Upper lobe of left lung (tissue), 6 donors: Measurements from ENCODE around the gene PCBP3. TPM values are rescaled to one million over a fixed set of nuclear protein-coding genes. Genes with fewer than 3 reads are reported as not detected.
"Not testable (repeated sequence)": the region's sequence is repeated elsewhere in the genome, so short reads cannot be mapped to it uniquely, and the experiment has no call there.

Source experiments
- ATAC-seq, 2 donors: fragments of 200-7000 bp; cut with Tn5 transposase; one replicate each; pipeline ENCODE4 v1.9.1; 2022; ENCODE audit warnings: mild to moderate bottlenecking in 2 of 2, moderate library complexity in 2 of 2; ENCODE audit not compliant: low FRiP score in 2 of 2
- DNase-seq, 2 donors: peaks; one replicate each; pipeline ENCODE4 v3.0.0-alpha.2; 2019 to 2020
- H3K27ac ChIP-seq, 4 donors: fragments of 200-600 bp; sonication (generic); one replicate each; pipeline ENCODE4 v1.5.1; 2016 to 2019
- H3K27me3 ChIP-seq, 4 donors: fragments of 200-600 bp; sonication (generic); one replicate each; pipeline ENCODE4 v1.5.1; 2017 to 2019
- H3K36me3 ChIP-seq, 4 donors: fragments of 200-600 bp; sonication (generic); one replicate each; pipeline ENCODE4 v1.5.1; 2016 to 2019
- H3K4me1 ChIP-seq, 4 donors: fragments of 200-600 bp; sonication (generic); one replicate each; pipeline ENCODE4 v1.5.1; 2018 to 2019
- H3K4me3 ChIP-seq, 4 donors: fragments of 200-600 bp; sonication (generic); one replicate each; pipeline ENCODE4 v1.5.1; 2017 to 2019; ENCODE audit warnings: mild to moderate bottlenecking in 2 of 4, moderate library complexity in 1 of 4
- H3K9me3 ChIP-seq, 4 donors: fragments of 200-600 bp; sonication (generic); one replicate each; pipeline ENCODE4 v1.5.1; 2018 to 2019
- EP300 ChIP-seq, 4 donors: sonication (generic); formaldehyde crosslinking; IDR thresholded peaks; one replicate each; pipeline ENCODE4 v1.5.1; 2017; ENCODE audit warnings: antibody characterized with exemption in 4 of 4, control low read depth in 2 of 4
- POLR2A ChIP-seq, 4 donors: fragments of 450-650 bp; IDR thresholded peaks; one replicate each; pipeline ENCODE4 v1.5.1; 2016 to 2017; ENCODE audit warnings: antibody characterized with exemption in 4 of 4, mild to moderate bottlenecking in 2 of 4
- POLR2AphosphoS5 ChIP-seq, 2 donors: sonication (generic); formaldehyde crosslinking; IDR thresholded peaks; one replicate each; pipeline ENCODE4 v1.5.1; 2017; ENCODE audit warnings: antibody characterized with exemption in 2 of 2
- WGBS, 2 donors: methylation state at CpG; one replicate each; pipeline ENCODE4 v1.1.5; 2017 to 2018; 5-methylcytosine and 5-hydroxymethylcytosine counted together
- total RNA-seq, 6 donors: library from RNA; depleted of rRNA in 4 of 6; stranded (reverse); fragments of >200 nt in 4 of 6; gene quantifications; one replicate each; pipeline versions ENCODE4 v1.1.0 to v1.2.1, GENCODE V29; 2016 to 2021
- TF ChIP-seq, protein P1 (sequence below), 6 experiments: fragments of 450-650 bp in 4 of 6; fragments of 200-600 bp in 2 of 6; sonication (generic) in 2 of 6; IDR thresholded peaks; one replicate each; pipeline ENCODE4 v1.5.1; 2016 to 2019; ENCODE audit warnings: antibody characterized with exemption in 6 of 6
- donor health status: DM: no; HTN: no; CAD: no; lungs with moderate emphysema.
- donor health status: DM: no; HTN: yes; CAD: no; lungs with severe emphysema.

PCBP3 gene
- total RNA-seq, 6 donors from 2014 or later, result 0.78 to 10.5 (median 3.3) TPM

DNA sequence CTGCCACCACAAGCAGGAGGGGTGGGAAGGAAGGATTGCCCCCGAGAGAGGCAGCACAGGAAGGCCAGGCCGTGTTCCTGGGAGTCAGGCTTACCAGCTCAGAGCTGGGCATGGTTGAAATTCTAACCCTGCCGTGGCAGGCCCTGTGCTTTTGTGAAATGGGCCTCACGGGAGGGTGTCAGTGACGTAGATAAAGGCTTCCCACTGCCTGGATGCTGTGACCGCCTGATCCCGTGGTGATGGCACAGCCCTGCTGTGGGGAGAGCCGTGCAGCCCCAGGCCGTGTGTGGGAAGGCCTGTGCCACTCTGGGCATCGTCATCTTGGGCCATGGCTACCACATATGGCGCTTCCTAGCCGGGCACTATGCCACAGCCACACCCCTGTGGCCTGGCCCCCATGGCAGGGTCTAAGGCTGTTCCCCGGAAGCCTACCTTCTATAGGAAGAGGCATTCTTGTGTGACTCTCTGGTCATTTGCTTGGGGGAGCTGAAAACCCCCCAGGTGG, 161.3 kb downstream of the PCBP3 start:
- ATAC-seq, result no peak
- no peak for TF ChIP-seq EP300 (IDR thresholded peaks at IDR 0.05)
- TF ChIP-seq, protein P1, sequence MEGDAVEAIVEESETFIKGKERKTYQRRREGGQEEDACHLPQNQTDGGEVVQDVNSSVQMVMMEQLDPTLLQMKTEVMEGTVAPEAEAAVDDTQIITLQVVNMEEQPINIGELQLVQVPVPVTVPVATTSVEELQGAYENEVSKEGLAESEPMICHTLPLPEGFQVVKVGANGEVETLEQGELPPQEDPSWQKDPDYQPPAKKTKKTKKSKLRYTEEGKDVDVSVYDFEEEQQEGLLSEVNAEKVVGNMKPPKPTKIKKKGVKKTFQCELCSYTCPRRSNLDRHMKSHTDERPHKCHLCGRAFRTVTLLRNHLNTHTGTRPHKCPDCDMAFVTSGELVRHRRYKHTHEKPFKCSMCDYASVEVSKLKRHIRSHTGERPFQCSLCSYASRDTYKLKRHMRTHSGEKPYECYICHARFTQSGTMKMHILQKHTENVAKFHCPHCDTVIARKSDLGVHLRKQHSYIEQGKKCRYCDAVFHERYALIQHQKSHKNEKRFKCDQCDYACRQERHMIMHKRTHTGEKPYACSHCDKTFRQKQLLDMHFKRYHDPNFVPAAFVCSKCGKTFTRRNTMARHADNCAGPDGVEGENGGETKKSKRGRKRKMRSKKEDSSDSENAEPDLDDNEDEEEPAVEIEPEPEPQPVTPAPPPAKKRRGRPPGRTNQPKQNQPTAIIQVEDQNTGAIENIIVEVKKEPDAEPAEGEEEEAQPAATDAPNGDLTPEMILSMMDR (IDR thresholded peaks at IDR 0.05), result no peak
- no peak for TF ChIP-seq POLR2A (IDR thresholded peaks at IDR 0.05)
- TF ChIP-seq POLR2AphosphoS5 (IDR thresholded peaks at IDR 0.05), result no peak
- no peaks in the 10 kb centered on the region for H3K36me3 ChIP-seq
- DNase-seq, result no peak
- H3K27me3 ChIP-seq, result no peaks in the 10 kb centered on the region
- no peaks in the 10 kb centered on the region for H3K4me1 ChIP-seq
- whole genome bisulfite sequencing, 2 donors, result 61 to 78% methylated on average over 6 to 11 of the region's 13 CpGs
- no peak overlapping the region for H3K4me3 ChIP-seq
- no peaks in the 10 kb centered on the region for H3K9me3 ChIP-seq
- H3K27ac ChIP-seq, result no peak overlapping the region

DNA sequence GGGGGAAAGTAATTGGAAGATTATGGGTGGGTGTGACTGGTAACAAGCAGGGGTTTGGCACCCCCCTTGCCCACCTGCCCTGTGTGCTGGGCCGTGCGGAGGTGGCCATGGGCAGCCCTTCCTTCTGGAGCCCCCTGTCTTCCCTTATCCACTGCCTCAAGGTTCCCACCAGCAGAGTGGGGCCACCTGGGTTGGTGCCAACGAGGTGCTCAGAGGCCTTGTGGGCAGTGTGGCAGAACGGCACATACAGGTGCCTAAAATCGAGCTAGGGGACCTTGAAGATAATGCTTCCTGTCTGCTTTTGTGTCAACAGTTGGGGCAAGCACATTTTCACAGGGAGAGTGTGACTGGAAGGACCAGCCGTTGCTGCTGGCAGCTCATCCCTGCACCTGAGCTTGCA, 161.8 kb downstream of the PCBP3 start:
- H3K27me3 ChIP-seq, result no peaks in the 10 kb centered on the region
- no peak for TF ChIP-seq POLR2AphosphoS5 (IDR thresholded peaks at IDR 0.05)
- TF ChIP-seq EP300 (IDR thresholded peaks at IDR 0.05), result no peak
- TF ChIP-seq POLR2A (IDR thresholded peaks at IDR 0.05), result no peak
- TF ChIP-seq, protein P1 (IDR thresholded peaks at IDR 0.05), result no peak
- no peaks in the 10 kb centered on the region for H3K4me1 ChIP-seq
- no peaks in the 10 kb centered on the region for H3K9me3 ChIP-seq
- H3K36me3 ChIP-seq, result no peaks in the 10 kb centered on the region
- 89 to 93% methylated on average over 2 to 6 of the region's 6 CpGs for WGBS, 2 donors
- H3K27ac ChIP-seq, result no peak overlapping the region
- no peak for DNase-seq
- no peak overlapping the region for H3K4me3 ChIP-seq
- no peak for ATAC-seq

GRCh38 chr21:45806042-45806441, 162.5 kb downstream of the PCBP3 start:
- Histone ChIP-seq H3K4me1 (no peaks in the 10 kb centered on the region), H3K9me3 (no peaks in the 10 kb centered on the region), H3K36me3 (no peaks in the 10 kb centered on the region), H3K27ac (no peak overlapping the region), H3K4me3 (no peak overlapping the region), H3K27me3 (no peaks in the 10 kb centered on the region)
- WGBS, 2 donors, result 80 to 84% methylated on average over 8 to 11 of the region's 11 CpGs
- TF ChIP-seq POLR2AphosphoS5 (IDR thresholded peaks at IDR 0.05) (no peak), EP300 (IDR thresholded peaks at IDR 0.05) (no peak), POLR2A (IDR thresholded peaks at IDR 0.05) (no peak)
- TF ChIP-seq, protein P1 (IDR thresholded peaks at IDR 0.05), result no peak
- ATAC-seq (no peak), DNase-seq (no peak)

GRCh38 chr21:45808663-45809062, 165.1 kb downstream of the PCBP3 start:
- not testable (repeated sequence) for H3K27me3 ChIP-seq, H3K4me1 ChIP-seq, H3K36me3 ChIP-seq, ATAC-seq, H3K4me3 ChIP-seq, H3K9me3 ChIP-seq, H3K27ac ChIP-seq, DNase-seq
- 89 to 91% methylated on average over 3 of the region's 3 CpGs for WGBS, 2 donors

DNA sequence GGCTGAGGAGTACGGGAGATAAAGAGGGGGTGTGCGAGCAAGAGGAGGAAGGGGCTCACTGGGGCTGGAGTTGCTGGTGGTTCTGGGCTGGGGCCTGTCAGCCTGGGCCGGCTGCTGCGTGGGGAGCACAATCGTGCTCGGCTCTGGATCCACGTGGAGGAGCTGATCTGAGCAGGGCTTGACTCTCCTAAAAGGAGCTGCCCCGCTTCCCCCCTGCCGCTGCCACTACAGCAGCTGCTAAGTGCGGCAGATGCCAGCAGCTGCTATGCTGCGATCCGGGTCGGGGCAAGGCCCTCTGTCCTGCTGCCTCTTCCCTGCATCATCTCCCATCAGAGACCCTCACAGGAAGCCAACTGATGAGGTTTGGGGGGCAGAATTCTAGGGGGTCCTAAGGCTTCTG, 165.9 kb downstream of the PCBP3 start:
- Histone ChIP-seq H3K9me3 (no peaks in the 10 kb centered on the region), H3K36me3 (no peaks in the 10 kb centered on the region), H3K27ac (no peak overlapping the region), H3K4me3 (no peak overlapping the region), H3K4me1 (no peaks in the 10 kb centered on the region), H3K27me3 (no peaks in the 10 kb centered on the region)
- no peak for TF ChIP-seq POLR2A (IDR thresholded peaks at IDR 0.05)
- TF ChIP-seq, protein P1 (IDR thresholded peaks at IDR 0.05), result no peak
- no peak for TF ChIP-seq EP300 (IDR thresholded peaks at IDR 0.05)
- TF ChIP-seq POLR2AphosphoS5 (IDR thresholded peaks at IDR 0.05), result no peak
- 80 to 81% methylated on average over 7 to 8 of the region's 13 CpGs for WGBS, 2 donors
- no peak for DNase-seq
- no peak for ATAC-seq
